GM21390 (cell line): ENCODE measurements around the gene FKBP6.
"Not testable (repeated sequence)": the region's sequence is repeated elsewhere in the genome, so short reads cannot be mapped to it uniquely, and the experiment has no call there.

Source experiments
- ATAC-seq: cut with Tn5 transposase; IDR thresholded peaks from one replicate; pipeline ENCODE4 v1.9.1; 2021; ENCODE audit not compliant: unreplicated experiment

The FKBP6 gene

DNA sequence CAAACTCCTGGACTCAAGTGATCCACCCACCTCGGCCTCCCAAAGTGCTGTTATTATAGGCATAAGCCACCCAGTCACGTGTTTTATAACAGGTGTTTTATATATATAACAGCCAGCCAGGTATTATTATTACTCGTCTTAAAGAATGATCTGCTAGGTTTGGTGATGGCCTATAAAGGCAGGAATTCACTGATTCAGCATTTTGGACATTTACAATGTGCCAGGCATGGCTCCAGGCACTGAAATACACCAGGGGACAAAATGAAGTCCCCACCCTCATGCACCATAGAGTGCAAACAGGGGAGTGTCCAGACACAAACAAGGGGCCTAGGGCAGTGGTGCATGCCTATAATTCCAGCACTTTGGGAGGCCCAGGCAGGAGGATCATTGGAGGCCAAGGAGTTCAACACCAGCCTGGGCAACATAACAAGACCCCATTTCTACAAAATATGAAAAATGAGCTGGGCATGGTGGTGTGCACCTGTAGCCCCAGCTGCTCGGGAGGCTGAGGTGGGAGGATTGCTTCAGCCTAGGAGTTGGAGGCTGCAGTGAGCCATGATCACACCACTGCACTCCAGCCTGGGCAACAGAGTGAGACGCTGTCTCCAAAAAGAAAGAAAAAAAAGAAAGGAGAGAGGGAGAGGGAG lies 4.4 kb upstream of the FKBP6 start:
- ATAC-seq, result not testable (repeated sequence)

DNA sequence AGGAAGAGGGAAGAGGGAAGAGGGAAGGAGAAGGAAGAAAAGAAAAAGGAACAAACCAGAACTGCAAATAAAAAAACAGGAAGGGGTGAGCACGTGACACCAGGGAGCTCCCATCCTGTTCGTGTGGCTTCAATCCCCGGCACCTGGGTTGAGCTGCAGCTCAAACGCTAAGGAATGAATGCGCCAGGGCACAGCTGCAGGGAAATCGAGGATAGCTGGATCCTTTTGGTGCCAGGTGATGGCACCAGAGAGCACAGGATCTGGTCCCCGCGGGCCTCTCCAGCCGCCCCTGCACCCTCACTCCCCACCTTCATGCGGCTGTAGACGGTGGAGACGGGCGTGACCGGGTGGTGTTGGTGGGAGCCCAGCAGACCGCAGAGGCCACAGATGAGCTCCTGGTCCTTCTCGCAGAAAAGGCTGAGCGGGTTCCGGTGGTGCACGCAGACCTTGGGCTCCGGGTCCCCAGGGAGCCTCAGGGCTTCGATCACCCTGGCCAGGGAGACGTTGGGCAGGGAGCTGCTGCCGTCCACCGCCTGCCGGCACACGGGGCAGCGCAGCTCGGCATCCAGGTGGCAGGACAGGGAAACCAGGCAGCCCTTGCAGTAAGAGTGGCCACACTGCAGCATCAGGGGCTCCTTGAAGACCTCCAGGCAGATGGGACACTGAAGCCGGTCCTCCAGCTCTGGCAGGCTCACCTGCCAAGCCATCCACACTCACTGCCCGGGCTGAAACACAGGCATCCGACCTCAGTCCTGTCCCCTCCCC lies 3.7 kb upstream of the FKBP6 start:
- ATAC-seq, result peak; percentile 49

DNA sequence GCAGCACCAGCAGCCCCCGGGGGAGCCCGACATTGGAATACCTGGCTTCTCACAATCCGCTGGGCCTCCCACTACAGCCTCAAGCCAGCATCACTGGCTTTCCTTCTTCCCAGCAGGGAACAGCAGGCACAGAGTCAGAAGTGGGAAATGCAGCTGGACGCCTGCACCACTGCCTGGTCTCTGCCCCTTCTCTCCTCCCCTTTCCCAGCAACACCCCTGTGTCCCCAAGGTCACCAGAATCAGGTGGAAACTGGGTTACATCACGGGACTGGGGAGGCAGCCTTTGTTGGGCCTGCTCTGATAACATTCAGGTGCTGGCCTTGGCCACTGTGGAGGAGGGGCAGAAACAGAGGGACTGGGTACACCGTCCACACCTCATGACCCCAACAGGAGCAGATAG lies 2.5 kb upstream of the FKBP6 start:
- not testable (repeated sequence) for ATAC-seq

DNA sequence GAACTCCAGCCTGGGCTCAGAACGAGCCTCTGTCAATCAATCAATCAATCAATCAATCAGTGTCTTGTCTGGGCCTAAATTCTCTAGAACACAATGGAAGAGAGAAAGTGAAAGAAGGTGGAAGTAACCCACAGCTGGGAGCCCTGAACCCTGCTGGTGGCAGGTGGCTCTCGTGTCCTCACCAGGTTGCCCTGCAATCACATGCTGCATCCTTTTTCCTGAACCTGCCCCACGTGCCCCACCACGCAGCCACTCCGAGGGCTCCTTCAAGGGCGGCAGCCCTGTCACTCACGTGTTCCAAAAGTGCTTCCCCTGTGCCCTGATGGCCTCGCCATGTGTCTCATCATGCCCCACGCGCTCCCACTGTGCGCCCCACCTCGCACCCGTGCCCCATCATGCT lies 512 bp upstream of the FKBP6 start:
- not testable (repeated sequence) for ATAC-seq

DNA sequence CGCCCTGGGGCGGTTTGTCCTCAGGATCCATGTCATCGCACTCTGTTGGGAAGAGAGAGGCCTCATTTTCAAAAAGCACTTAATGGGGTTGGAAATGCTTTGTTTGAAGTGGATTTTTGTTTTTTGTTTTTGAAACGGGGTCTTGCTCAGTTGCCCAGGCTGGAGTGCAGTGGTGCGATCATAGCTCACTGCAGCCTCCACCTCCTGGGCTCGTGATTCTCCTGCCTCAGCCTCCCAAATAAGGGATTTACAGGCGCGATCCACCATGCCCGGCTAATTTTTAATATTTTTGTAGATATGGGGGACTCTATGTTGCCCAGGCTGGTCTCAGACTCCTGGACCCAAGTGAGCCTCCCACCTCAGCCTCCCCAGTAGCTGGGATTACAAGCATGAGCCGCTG lies 735 bp downstream of the FKBP6 start:
- no peak for ATAC-seq

DNA sequence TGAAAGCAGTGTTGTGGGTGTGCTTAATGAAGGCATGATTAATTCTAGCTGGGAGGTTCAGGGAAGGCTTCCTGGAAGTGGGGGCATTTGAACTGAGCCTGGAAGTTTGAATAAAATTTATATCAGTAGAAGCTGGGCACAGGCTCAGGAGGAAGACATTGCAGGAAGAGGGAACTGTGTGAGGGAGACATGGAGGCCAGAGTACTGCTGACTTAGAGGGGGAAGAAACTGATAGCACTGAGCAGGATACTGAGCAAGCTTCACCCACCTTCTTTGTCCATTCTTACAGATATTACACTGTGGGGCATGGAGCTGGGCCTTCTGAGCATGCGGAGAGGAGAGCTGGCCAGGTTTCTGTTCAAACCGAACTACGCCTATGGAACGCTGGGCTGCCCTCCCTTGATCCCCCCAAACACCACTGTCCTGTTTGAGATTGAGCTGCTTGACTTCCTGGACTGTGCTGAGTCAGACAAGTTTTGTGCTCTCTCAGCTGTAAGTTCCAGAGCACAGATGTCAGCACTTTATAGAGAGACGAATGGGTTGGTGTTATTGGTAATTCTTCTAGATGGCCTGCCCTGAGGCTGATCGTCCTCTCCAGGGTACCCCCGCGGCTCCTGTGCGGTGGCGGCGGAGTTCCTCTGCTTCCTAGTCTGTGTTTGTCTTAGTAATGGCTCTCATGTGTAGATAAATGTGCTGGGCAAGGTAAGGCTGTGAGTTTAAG lies 2.1 kb downstream of the FKBP6 start:
- no peak for ATAC-seq

DNA sequence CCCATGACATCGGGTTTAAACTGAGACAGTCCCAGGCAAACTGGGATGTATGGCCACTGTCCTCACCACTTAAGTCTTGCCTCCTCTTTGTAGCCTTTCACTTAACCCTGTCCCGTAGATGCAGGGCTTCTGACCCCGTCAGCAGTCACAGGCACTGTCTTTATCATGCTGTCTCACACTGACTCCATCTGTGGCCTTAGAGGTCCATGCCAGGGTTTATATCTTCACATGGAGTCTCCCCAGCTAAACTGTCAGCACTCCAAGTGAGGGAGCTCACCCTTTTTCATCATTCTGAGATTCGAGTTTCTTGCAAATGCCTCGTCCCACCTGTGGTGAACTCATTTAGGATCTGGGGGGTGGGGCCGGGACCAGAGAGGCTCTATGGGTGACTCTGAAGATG lies 2.8 kb downstream of the FKBP6 start:
- no peak for ATAC-seq

DNA sequence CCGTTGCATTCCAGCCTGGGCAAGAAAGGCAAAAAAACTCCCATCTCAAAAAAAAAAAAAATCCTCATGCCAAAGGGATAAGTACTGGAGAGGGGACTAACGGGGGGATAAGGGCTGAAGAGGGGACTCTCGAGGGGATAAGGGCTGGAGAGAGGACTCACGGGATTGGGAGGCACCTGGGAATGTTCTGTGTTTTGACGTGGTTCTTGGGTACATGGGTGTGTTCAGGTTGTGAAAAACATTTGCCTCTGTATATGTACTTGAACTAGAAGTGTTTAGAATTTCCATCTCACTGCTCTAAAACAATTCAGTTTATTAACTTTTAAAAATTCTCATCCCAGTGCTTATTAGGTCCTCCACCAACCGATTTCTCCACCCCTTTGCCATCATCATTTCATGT lies 4.5 kb downstream of the FKBP6 start:
- no peak for ATAC-seq

DNA sequence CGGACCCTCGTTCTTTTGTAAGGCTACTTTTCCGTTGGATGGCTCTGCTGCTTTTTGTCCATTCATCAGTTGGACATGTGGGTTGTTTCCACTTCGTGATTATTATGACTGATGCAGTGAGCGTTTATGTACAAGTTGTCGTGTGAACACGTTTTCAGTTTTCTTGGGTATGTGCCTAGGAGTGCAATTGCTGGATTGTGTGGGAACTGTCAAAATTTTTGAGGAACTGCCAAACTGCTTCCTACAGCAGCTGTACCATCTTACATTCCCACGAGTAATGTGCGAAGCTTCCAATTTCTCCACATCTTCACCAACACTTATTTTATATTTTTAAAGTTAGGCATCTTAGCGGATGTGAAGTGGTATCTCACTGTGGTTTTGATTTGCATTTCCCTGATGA lies 10.4 kb downstream of the FKBP6 start:
- no peak for ATAC-seq

DNA sequence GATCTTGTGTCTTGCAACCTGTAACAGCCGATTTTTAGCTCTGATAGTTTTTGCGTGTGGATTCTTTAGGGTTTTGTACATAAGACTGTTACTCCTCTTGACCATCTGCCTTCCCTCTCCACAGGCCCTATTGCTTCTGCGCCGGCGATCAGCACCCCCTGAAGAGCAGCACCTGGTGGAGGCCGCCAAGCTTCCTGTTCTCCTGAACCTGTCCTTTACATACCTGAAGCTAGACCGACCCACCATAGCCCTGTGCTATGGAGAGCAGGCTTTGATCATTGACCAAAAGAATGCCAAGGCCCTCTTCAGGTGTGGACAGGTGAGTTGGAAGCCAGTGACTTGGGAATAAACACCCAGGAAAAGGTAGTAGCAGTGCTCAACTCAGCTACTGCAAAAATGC lies 12.6 kb downstream of the FKBP6 start:
- no peak for ATAC-seq

DNA sequence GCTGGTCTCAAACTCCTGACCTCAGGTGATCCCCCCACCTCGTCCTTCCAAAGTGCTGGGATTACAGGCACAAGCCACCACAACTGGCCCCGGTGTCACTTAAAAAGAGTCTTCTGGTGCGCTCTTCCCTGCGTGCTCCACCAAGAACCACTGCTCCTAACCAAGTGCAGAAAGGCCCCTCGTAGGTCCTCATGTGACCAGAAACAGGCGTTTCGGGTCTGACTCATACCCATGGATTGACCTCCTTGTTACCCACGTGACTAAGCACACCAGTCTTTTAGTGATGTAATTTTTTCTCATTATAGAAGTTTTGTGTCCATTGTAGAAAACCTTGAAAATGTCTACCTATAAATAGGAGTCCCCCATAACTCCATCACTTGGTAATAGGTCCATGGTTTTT lies 13.9 kb downstream of the FKBP6 start:
- no peak for ATAC-seq

DNA sequence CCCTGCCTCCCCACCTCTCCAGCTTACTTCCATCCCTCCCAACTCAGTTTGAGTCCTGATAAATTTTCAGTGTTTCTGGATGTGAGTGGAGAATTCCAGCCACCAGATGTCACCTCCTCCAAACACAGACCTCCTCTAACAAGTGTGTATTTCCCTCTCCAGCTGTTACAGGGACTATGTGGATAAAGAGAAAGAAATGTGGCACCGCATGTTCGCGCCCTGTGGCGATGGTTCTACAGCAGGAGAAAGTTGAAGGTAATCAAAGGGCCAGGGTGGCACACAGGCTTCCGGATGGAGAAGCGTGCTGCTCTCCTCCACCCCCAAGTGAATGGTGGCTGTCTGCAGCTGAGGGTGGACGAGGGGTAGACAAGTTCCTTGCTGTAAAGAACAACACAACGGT lies 14.7 kb downstream of the FKBP6 start:
- no peak for ATAC-seq

DNA sequence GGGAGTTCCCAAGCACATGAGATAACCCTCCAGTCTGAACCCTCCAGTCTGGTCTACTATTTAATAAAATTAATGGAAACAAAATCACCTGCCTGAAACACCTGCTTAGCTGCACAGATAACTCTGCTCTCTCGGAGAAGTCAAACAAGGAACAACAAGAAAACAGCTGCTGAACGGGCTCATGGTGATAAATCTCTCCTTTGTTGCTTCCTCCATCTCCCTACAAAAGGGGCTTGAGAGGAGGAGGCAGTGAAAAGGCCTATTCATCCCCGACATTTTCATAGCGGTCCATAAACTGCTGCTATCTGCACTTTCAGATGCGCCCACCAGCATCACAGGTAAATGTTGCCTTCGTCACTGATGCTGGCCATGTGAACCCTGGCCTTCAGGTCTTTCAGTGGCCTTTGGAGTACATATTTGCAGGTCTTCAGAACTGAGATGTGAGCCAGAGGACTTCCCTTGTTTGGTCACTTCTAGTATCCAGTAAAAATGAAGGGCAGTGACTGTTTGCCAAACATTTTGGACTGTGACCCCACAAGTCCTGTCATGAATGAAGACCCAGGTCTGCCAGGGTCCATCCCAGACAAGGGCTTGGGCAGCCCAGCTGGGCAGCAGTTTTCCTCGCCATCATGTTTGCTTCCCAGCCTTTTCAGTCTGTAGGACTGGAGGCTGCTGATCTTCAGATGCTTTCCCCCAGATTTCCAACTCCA lies 15.9 kb downstream of the FKBP6 start:
- ATAC-seq, result no peak

DNA sequence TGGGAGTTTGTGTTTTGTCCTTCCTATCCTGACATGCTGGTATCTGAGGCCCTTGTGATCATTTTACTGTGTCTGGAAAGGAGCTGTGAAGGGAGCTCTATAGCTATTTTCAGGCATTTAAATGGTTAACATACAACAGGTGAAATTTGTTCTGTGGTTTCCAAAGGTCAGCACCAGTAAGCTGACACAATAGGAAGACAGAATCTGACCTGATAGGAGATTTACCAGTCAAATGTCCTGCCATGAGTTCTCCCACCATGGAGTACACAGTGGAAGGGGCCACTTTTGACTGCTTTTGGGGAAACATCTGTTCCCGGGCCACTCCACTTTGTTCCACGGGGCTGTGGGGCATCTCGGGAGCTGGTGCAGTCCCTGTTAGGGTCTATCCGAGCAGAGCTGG lies 17.6 kb downstream of the FKBP6 start:
- ATAC-seq, result no peak

DNA sequence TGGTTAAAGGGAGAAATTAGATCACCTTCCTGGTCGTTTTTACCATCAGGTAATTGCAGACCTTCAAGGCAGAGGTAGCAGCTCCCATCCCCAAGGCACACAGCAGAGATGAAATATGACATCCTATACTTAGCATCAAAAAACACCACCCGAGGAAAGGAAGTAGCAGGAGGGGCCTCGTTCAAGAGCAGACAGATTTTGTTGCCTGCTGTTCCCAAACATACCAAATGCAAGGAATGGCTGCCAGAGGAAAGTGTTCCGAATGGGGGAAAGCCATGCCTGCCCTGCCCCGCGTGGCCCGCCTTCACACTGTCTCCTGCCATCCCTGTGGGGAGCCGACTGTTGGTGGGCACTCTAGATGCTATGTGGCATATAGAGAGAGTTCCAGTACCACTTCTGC lies 18.0 kb downstream of the FKBP6 start:
- ATAC-seq, result no peak

DNA sequence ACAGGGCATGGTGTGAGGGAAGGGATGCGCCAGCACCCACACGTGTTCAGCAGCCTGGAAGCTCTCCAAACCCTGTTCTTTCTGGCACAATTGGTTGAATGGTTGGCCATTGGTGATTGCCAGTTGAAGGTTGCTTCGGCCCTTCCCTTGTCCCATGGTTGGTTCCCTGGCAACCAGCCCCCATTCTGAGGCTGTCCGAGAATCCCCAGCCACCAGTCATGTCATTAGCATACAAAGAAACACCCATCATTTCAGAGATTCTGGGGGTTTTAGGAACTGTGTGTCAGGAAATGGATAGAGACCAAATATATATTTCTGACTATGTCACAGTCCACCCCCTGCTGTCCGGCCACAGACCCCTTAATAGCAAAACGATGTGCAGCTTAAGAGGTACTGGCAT lies 21.8 kb downstream of the FKBP6 start:
- ATAC-seq, result no peak

DNA sequence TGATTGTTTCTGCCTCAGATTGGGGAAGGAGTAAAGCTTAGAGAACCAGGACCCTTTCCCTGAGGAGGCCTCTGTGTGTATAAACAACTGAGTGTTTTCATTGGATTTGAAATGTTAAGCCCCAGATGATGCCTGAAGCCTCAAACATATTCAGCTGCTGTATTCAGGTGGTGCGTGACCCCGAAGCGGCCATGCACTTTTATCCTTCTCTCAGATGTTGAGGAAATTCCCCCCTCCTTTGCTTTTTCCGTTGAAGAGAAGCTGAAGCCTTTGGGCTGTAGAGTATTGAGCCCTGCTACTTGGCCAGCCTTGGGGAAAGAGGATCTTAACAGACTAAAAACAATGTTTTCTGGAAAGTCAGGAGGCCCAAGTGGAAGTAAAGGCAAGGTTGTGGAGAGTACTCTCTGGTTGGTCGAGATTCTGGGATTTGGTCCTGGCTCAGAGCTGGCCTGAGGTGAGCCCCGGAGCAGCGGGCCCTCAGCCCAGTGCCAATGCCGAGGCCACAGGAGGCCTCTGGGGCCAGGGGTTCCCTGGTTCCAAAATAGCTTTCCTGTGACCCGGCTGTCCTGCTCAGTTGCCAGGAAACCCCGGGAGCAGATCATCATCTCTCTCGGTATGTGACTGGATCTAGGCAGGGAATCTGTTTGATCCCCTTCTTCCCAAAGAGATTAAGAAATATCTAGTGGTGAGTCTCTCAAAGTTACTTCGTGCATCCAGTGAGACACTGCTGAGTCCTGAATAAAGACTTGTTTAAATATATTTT lies 22.5 kb downstream of the FKBP6 start:
- ATAC-seq, result no peak

DNA sequence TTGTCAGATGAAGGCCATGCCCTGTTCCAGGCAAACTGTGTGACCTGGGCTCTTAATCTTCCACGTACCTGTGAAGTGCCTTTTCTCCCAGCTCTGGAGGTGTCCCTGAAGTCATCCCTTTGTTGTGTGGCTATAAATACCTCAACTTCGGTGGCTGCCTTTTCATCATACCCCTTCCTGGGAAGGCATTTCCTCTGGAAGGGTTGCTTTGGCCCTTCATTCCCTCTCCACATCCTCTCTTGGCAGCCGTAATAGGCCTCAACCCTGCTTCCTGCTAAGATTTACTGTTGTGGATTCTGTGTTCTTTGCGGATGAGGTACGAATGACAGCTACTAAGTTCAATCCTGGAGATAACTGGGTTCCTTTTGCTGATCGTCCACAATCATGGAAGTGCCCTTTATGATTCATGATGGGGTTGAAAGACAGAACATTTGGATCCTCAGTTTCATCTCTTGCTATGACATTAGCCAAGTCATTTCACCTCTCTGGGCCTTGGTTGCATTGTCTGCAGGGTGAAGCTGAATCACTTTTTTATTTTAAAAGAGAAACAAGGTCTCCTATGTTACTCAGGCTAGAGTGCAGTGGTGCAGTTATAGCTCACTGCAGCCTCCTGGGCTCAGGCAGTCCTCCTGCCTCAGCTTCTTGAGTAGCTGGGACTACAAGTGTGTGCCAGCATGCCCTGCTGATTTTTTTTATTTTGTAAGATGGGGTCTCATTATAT lies 23.6 kb downstream of the FKBP6 start:
- ATAC-seq, result no peak

DNA sequence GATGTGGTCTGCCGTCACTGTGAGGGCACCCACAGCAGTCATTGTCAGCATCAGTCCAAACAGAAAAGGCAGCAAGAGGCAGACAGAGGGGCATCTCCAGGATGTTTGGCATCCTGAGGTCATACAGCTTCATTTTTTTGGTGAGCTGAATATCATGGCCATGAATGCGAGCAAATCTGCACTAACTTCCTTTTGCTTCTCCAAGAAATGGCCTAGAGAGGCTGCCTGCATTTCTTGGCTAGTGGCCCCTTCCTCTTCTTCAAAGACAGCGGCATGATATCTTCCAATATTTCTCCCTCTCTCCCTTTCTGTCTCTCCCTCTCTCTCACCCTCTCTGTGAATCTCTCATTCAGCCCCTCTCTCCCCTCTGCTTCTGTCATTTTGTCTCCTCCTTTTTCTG lies 24.8 kb downstream of the FKBP6 start:
- no peak for ATAC-seq

DNA sequence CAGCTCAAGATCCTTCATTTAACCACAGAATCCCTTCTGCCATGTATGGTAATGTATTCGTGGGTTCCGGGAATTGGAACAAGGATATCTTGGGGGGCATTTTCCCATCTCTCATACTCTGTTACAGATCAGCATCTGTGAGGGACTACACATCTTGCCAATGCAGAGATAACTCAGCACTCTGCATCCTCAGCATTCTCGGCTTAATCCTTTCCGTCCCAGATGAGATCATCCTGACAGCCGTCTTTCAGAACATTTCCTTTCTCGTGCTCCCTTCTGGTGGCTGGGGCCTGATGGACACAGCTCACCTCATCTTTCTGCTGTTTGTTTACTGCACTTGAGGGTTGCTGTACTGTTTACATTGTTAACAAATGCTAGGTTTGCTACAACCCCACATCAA lies 25.3 kb downstream of the FKBP6 start:
- no peak for ATAC-seq
